Stimulated activated CD4-positive, alpha-beta T cell treated with anti-CD3 and anti-CD28 coated beads, Interleukin-12 subunit alpha, Interleukin-12 subunit beta, amount 100 ng/mL, for 4 hours (primary cell): ENCODE results near the gene URAD.
"Not testable (repeated sequence)": the region's sequence is repeated elsewhere in the genome, so short reads cannot be mapped to it uniquely, and the experiment has no call there.

Source experiments
- DNase-seq: peaks from one replicate; pipeline ENCODE4 v3.0.0-alpha.2; 2020

Gene URAD, protein sequence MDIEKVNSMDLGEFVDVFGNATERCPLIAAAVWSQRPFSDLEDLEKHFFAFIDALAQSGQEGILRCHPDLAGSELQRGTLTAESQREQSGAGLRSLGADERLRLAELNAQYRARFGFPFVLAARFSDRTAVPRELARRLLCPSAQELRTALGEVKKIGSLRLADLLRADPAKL

DNA sequence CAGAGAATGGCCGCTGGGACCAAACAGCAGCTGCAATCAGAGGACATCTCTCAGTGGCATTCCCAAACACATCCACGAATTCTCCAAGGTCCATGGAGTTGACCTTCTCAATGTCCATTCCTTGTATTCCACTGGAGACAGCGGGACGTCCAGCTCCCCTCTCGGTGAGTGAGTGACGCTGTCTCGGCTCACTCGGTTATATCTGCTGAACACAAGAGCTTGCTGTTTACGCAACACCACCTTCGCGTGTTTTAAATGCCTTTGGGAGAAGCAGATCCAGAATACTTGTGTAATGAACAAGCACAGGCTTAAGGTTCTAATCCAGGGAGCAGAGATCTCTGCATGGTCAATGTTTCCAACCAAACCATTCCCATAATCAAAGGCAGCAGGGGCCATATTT, at the start of gene URAD:
TSS of gene URAD (minus strand) at position 174 of the 400 bp plus-strand sequence. CDS start at position 118, 56 bp downstream.
- DNase-seq: no peak

DNA sequence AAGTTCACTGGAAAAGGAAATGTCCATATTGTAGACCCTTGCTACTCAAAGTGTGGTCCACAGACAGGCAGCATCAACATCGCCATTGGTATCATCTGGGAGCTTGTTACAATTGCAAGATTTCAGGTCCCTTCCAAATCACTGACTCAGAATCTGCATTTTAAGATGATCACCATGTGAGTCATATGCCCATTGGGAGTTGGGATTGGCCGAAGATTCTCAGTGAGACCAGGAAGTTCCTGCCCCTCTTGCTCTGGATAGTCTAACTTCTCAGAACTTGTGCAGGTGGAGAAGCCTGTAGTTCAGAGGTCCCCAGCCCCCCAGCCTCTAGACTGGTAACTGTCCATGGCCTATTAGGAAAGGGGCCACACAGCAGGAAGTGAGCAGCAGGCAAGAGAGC, 48.9 kb upstream of the URAD start:
- no peak for DNase-seq

DNA sequence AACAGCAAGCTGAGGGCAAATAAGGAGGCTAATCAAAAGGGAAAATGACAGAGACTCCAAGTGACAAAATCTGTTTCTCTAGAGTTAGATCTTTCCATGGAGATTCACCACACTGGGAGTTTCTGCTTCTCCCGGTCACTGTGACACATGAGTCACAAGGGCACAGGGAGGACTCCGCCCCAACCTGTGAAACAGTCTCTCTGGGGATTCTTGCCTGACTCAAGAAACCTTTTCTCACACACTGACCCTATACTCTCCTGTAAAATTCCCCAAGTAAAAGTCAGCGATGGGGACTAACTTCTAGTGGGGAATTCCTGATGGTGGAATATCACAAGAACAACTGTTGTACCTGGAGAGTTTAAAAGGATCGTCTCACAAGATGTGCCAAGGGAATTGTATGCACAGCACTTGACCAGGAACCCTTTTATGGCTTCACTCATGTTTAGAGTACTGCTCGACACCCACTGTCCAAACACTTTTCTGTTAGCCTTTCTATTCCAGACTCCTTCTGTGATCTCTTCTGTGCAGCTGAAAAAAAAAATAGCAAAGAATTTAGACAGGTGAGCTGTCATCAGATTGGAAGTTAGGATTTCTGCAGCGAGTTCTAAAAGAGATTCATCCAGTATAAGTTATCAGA, 46.8 kb upstream of the URAD start:
- no peak for DNase-seq

DNA sequence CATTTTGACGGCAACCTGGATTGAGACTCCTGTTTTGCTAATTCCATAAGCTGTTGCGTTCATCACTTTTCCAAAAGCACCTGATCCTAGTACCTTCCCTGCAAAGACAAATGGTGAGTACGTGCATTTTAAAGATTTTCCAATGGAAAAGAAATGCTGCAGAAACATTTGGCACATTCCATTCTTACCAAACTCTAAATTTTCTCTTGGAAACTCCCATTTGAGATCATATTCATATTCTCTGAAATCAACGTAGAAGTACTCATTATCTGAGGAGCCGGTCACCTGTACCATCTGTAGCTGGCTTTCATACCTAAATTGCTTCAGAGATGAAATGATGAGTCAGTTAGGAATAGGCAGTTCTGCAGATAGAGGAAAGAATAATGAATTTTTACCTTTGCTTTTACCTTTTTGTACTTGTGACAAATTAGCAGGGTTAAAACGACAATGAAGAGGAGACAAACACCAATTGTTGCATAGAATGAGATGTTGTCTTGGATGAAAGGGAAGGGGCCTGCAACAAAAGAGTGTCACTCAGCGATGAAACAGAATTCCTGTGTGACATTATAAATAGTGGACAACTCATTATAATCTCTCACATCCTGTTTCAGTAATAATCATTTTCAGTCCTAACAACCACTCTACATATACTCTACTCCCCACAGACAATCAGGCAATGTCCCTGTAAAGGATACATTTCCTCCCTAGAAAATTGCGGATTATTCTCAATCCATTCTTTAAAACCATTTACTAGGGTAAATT, 45.6 kb upstream of the URAD start:
- no peak for DNase-seq

DNA sequence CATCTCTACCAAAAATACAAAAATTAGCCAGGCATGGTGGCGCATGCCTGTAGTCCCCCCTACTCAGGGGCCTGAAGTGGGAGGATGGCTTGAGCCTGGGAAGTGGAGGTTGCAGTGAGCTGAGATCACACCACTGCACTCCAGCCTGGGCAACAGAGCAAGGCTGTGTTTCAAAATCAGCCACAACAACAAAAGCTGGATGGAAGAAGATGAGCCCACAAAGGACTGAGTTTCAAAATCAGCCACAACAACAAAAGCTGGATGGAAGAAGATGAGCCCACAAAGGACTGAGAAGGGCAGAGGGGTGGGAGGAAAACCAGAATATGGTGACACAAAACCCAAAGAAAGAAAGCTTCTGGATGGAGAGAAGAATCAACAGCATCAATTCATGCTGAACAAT, 43.9 kb upstream of the URAD start:
- DNase-seq: not testable (repeated sequence)

DNA sequence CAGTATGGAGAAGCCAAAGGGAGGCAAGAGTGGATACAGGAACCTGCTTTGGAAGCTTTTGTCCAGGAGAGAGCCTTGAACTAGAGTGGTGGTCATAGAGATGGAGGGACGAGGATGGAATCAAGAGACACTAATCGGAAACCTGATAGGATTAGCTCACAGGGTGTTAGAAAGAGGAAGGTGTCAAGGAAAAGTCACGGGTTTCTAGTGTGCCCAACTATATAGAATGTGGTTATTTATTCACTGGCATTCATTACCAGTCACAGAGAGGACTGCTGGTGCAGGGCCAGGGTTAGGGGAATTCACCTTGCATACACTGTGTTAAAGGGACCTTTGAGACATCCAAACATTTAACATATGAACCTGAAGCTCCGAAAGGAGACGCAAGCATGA, 43.4 kb upstream of the URAD start:
- no peak for DNase-seq

DNA sequence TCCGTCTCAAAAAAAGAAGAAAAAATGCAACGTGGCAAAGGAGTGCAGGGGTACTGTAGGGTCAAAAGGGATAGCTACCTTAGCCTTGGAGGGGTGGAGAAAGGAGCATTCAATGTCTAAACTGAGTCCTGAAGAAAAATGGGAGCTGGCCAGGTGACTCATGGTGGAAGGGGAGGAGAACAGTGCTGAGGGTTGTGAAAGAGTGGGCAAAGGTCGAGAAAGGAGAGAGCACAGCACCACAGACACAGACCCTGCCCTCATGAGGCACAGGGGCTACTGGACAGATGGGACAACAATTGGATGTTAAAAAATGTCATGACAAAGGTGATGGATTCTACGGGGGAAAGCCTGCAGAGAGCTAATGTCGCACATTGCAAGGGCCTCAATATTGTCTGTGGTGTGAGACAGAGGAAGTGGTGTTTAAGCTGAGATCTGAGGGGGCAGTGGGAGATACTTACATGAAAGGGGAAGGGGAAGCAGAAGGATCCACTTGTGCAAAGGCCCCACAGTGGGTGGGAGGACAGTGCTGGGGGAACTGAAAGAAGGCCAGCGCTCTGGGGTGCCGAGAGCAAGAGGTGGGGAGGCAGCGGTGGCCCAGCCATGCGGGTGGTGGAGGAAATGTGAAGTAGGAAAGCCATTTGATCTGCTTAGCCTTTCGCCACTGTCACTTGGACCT, 42.9 kb upstream of the URAD start:
- DNase-seq: no peak

DNA sequence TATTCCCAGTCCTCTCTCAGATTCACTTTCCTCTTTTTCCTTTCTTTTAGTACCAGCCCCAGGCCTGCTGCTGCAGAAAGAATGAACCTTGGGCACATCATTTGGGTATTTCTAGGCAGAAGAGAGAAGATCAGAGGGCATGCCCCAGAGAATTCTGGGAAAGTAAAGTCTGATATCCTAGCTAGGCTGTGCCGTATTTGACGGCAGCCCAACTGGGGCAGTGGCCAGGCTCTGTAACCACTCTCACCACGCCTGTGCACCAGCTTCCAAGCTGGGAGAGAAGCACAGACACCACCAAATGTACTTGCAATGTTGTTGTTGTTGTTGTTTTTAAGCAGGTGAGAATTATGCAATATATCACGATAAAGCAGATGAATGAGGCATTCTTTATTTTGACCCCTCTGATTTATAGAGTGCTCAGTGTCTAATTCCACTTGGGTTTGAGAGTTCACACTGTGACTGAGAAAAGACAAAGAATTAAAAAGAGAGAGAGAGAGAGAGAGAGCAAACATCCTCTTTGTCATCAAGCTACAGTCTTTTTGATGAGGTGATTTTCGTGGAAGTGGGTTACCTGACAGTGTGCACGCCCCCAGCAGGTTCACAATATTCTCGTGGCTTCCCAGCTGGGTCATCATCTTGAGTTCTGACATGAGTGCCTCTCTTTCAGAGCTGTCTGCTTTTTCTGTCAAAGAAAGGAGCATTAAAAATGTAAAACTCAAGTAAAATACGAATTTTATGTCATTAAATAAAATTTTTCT, 39.3 kb upstream of the URAD start:
- DNase-seq: no peak

DNA sequence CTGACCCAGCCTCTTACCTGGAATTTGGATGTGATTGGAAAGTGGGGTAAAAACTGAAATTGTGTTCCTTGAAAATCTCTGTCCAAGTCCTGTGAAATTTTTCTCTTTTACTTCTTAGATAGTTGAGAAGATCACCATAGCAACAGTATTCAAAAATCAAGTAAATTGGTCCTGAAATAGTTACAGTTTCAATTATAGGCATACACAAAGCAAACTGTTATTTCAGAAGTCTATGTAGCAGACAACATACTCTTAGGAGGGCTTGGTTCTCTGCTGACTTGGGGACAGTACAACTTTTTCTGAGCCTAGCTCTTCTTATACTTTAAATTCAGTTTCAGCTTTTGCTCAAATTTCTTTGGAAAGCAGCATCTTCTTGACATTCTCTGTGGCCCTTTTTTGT, 38.6 kb upstream of the URAD start:
- no peak for DNase-seq

DNA sequence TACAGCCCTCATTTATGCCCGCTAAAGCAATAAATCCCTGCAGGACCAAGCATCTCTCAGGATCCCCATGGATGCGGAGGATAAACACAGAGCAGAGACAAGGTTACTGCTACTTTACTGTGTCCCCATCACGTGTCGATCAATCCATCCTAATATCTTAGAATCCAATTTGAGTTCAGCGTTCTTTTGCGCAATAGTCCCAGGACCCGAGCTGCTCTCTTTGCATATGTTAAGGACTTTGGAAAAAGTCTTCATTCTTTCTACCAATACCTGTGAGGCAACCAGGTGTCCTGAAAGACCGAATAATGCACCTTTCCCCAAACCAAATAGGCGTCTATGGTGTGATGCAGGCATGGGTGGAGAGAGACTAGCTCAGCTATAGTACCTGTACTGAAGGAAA, 38.0 kb upstream of the URAD start:
- DNase-seq: no peak

DNA sequence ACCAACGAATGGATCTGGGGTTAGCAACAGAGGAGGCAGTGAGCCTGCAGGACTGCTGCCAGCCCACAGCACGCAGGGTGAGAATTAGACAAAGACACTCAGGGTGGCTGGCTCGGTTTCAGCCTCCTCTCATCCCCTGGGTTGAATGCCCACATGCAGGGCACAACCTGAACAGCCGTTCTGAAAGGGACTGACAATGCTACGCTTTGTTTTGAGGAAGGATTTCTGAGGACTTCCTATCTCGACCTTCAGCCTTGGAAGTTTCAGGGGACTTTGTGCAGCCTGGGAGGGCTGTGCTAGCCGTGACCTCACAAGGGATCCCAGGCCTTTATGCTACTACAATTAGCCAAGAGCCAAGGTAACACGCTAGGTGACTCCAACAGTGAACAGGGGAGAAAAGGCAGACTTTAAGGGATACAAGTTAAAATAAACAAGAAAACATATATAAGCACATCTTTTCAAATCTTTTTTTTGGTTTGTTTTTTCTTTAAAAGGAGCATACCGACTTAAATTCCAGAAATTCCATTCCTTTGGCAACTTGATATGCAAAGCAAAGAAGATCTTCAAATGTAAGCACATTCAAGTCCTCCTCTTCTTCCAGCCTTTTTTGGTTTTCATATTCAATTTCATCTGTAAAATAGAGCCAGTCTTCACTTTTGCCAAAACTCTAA, 34.5 kb upstream of the URAD start:
- no peak for DNase-seq

DNA sequence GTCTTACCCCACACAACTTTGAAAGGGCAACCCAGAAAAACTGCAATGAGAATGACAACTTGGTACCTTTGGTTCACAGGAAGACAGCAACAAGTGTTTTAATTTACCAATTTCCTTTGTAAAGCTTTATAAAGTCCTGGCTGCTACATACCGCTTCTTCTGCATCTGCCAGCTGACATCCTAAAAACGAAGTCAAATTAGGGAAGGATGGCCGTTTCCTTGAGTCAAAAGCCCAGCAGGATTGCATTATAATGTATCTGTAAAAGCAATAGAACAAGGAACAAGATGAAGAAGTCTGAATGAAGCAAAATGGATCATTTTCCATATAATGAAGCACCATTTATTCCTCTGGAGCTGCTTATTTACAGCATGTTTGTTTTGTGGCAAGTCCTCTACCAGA, 25.8 kb upstream of the URAD start:
- no peak for DNase-seq

DNA sequence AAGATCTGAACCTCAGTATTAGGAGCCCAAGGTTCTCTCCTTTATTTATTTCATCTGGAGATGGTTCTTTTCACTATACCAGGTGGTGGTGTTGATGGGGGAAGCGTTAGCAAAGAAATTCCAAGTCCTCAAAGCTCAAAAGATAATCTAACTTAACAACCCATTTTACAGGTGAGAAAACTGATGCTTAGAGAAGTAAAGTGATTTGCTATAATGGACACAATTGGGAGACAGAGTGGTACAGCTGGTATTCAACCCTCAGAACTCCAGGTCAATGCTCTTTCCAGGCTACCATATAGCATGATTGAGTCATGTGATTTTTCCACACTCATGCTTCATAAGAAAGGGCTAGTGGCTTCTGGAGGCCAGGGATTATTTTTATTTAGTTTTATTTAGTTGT, 25.0 kb upstream of the URAD start:
- DNase-seq: no peak

DNA sequence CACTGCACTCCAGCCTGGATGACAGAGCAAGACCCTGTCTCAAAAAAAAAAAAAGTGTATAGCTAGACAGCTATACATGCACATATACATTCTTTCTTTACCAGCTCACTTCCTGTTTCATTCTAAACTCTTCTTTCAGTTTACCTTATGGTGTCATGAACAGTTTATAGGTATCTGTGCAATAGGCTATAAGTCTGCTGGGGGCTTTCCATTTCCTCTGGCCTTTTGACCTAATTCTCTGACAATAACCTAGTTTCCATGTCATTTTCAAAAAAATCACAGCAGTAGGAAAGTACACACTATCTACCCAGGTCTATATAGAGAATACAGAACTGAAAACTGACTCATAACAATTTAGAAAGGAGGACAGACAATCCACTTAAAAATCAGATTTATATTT, 24.4 kb upstream of the URAD start:
- DNase-seq: no peak

DNA sequence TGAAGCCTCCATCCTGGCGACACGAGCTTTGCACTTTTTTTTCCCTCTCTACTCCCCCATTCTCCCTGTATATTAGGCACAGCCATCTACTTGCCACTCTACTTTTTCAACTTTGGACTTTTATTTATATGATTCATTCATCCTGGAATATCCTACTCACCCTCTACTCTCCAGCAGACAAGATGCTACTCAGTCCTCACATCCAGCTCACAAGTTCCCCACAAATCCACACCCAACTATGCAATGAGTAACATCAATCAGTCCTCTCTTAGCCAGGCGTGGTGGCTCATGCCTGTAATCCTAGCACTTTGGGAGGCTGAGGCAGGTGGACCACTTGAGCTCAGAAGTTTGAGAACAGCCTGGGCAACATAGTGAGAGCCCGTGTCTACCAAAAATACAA, 23.9 kb upstream of the URAD start:
- no peak for DNase-seq

DNA sequence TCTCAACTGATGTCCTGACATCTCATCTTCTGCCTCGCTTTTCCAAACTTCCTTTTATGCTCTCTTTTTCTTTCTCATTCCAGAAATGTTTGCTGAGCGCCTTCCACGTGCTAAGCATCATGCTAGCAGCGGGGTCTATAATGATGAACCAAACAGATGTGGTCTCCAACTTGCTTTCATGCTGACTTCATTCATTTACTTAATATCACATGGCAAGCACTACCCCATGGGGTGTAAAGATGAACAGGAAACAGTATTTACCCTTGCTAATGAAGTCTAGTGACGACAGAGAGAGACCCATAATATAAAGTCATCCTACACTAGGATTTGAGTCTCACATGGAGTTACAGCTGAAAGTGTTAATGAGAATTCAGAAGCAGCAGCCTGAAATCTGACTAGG, 21.6 kb upstream of the URAD start:
- DNase-seq: no peak

DNA sequence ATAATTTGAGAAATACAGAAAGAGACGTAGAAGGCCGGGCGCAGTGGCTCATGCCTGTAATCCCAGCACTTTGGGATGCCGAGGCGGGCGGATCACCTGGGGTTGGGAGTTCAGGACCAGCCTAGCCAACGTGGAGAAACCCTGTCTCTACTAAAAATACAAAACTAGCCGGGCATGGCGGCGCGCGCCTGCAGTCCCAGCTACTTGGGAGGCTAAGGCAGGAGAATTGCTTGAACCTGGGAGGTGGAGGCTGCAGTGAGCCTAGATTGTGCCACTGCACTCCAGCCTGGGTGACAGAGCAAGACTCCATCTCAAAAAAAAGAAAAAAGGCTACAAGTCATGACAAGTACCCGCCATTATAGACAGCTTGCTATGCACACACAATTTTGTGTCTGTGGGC, 16.5 kb upstream of the URAD start:
- DNase-seq: not testable (repeated sequence)

DNA sequence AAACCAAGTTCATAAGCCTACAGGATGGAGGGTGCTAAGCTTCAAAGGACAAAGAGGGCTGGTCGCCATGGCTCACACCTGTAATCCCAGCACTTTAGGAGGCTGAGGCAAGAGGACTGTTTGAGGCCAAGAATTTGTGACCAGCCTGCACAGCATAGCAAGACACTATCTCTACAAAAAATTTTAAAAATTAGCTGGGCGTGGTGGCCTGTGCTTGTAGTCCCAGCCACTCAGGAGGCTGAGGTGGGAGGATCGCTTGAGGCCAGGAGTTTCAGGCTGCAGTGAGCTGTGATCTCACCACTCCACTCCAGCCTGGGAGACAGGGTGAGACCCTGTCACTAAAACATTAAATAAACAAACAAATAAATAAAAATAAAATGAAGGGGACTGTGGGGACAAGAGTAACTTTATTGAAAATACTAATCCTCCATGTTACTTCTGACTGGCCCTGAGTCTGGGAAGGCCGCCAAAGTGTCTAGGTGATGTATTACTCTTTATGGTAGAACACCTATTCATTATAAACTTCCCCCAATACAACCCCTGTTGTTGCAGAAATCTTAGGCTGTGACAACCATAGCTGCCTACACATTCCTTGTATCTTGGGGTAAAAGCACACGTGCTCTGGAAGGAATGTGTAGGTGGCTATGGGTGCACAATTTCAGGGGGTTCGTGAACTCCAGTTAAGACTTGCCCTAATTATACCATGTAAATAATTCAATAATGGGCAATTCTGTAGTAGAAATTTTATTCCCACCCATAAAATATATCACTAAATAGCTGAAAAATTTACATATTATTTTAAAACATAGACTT, 14.6 kb upstream of the URAD start:
- DNase-seq: no peak

DNA sequence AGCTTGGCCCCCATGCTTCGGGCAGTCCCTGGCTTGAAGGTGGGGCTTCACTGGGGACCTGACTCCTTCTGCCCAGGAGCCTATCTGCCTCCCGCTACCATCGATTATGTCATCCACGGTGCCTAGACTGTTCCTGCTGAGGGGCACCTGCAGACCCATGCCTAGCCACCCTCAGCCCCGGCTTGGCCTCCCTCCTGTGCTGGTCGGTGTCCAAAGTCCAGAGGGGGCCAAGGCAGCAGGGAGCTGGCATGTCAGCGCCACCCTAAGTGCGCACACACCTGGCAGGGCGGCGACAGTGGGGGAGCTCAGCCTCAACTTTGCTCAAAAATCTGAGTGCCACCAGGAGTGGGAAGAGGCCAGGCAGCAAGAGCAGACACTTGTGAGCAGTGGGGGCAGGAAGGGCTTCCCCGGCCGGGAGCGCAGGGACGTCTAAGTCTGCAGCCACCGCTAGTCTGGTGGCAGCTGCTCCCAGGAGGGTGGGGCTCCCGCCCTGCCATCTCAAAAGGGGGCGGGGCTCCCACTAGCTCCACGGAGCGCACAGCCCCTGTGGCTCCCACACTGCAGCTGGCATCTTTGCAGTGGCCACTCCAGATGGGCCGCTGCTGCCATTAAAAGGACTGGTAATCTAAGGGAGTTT, 13.5 kb upstream of the URAD start:
- DNase-seq: no peak

DNA sequence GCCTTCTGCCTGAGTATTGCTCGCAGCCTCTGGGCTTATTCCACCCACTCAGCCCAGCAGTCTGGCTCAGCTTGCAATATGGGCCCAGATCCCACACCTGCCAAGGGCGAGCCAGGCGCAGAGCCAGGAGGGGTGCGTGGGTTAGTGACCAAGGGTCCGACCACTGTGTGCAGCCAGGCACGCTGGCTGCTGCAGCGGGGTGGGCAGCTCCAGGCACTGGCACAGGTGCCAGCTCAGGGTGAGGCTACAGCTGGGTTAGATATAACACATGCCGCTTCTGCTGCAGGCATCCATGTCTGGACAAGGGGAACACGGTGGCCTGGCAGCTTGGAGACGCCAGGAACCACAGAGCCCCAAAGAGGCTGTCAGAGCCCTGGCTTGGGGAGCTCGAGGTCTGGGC, 12.6 kb upstream of the URAD start:
- DNase-seq: no peak

DNA sequence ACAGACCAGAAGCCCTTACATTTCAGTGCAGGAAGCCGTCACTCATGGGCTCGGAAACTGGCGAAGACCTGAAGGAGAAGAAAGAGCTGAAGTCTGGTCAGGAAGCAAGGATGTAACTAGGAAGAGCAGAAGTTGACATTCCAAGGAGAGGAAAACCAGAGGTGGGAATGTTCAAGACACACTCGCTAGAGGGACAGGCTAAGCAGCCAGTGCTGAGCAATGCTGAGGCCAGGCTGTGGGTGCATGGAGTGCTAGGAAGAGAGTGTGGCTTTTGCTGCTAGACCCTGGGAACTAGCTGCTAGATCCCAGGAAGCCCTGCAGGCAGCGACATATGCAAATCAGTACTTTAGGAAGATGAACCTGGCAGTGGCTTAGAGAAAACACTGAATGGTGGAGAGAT, 12.1 kb upstream of the URAD start:
- no peak for DNase-seq
